Measurements from ENCODE around the gene NFKBIE.

NFKBIE gene

GRCh38 chr6:44261581-44261980 lies 3.8 kb downstream of the NFKBIE start:
- H3K4me3 ChIP-seq (ENCODE audit: low read length): no peak overlapping the region
- no peak for DNase-seq (ENCODE audit: low read depth)
- TF ChIP-seq CTCF (conservative IDR thresholded peaks at IDR 0.05; ENCODE audit: low read depth, low read length): no peak

- no peak for TF ChIP-seq CTCF (conservative IDR thresholded peaks at IDR 0.05; ENCODE audit: low read depth, low read length)
- no peak for DNase-seq (ENCODE audit: low read depth)
- no peak overlapping the region for H3K4me3 ChIP-seq (ENCODE audit: low read length)
These were observed 4.7 kb downstream of the NFKBIE start for GRCh38 chr6:44260451-44261297.

GRCh38 chr6:44260011-44260410 lies 5.3 kb downstream of the NFKBIE start:
- no peak for DNase-seq (ENCODE audit: low read depth)
- no peak for TF ChIP-seq CTCF (conservative IDR thresholded peaks at IDR 0.05; ENCODE audit: low read depth, low read length)
- no peak overlapping the region for H3K4me3 ChIP-seq (ENCODE audit: low read length)

GRCh38 chr6:44258921-44259320 lies 6.4 kb downstream of the NFKBIE start:
- no peak for DNase-seq (ENCODE audit: low read depth)
- no peak for TF ChIP-seq CTCF (conservative IDR thresholded peaks at IDR 0.05; ENCODE audit: low read depth, low read length)
- no peak overlapping the region for H3K4me3 ChIP-seq (ENCODE audit: low read length)

GRCh38 chr6:44258325-44258863 lies 7.0 kb downstream of the NFKBIE start:
- no peak overlapping the region for H3K4me3 ChIP-seq (ENCODE audit: low read length)
- no peak for DNase-seq (ENCODE audit: low read depth)
- TF ChIP-seq CTCF (conservative IDR thresholded peaks at IDR 0.05; ENCODE audit: low read depth, low read length): no peak

- peak overlapping the region; percentile 45 for H3K4me3 ChIP-seq (ENCODE audit: low read length)
- TF ChIP-seq CTCF (conservative IDR thresholded peaks at IDR 0.05; ENCODE audit: low read depth, low read length): no peak
- no peak for DNase-seq (ENCODE audit: low read depth)
These were observed 7.5 kb downstream of the NFKBIE start for GRCh38 chr6:44257753-44258324.
